PFSK-1 (cell line): Measurements from ENCODE around the gene ACSL6.

Source experiments
- FOXP2 ChIP-seq: optimal IDR thresholded peaks from 2 replicates; pipeline ENCODE3; 2011; ENCODE audit warnings: borderline replicate concordance, control low read depth, inconsistent platforms; ENCODE audit not compliant: insufficient read depth; ENCODE audit errors: extremely low read length, extremely low read depth
- POLR2AphosphoS5 ChIP-seq: IDR thresholded peaks from 2 replicates; pipeline ENCODE4 v1.6.1; 2012; ENCODE audit warnings: low read depth, mild to moderate bottlenecking, control low read depth, low read length, moderate library complexity
- REST ChIP-seq, 2 experiments: IDR thresholded peaks; 2 replicates each; pipeline versions ENCODE4 v1.6.1 to v1.8.0; 2011 to 2012; ENCODE audit warnings: low read depth in 2 of 2, low read length in 2 of 2, control low read depth in 1 of 2, inconsistent platforms in 1 of 2, mild to moderate bottlenecking in 1 of 2, moderate library complexity in 1 of 2; ENCODE audit not compliant: insufficient read depth in 1 of 2
- SIN3A ChIP-seq: IDR thresholded peaks from 2 replicates; pipeline ENCODE4 v1.6.1; 2012; ENCODE audit warnings: mild to moderate bottlenecking, low read length, moderate library complexity, borderline replicate concordance; ENCODE audit not compliant: insufficient read depth

DNA sequence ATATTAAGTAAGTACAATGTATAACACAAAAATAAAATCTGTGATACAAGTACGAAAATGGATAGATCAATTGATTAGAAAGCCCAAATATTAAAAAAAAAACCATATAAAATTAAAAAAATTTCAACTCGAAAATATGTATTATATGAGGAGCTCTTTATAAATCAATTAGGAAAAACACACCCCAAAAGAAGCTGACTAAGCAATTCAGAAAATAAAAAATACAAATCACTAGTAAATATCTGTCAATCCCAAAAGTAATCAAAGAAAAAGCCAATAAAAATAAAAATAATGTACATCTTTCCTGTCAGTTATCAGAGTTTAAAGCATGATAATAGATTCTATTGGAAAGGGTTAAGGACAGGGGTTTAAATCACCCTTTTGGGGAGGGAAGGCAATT lies 10.2 kb upstream of the ACSL6 start:
- TF ChIP-seq REST (IDR thresholded peaks at IDR 0.05; ENCODE audit: insufficient read depth in 1 of 2, low read depth in 2 of 2, low read length in 2 of 2): no peak
- no peak for TF ChIP-seq SIN3A
- no peak for TF ChIP-seq POLR2AphosphoS5
- no peak for TF ChIP-seq FOXP2
